Neural progenitor cell (in vitro differentiated cells): ENCODE results near the gene SERTAD4. TPM values are rescaled to one million over a fixed set of nuclear protein-coding genes. Genes with fewer than 3 reads are reported as not detected.
"Not testable (repeated sequence)": the region's sequence is repeated elsewhere in the genome, so short reads cannot be mapped to it uniquely, and the experiment has no call there.

Source experiments
- DNase-seq: peaks from one replicate; pipeline ENCODE4 v3.0.0-alpha.2; 2016; ENCODE audit warnings: low spot score
- H2AFZ ChIP-seq: fragments of 200-600 bp; sonication (generic); replicated peaks from 2 replicates; pipeline ENCODE4 v1.6.1; 2016; ENCODE audit warnings: antibody characterized with exemption
- H3F3A ChIP-seq: fragments of 200-600 bp; sonication (generic); 2 replicates; pipeline ENCODE4 v1.6.1; 2016; ENCODE audit warnings: antibody characterized with exemption, low read depth
- H3K27ac ChIP-seq: fragments of 200-600 bp; sonication (generic); 2 replicates; pipeline ENCODE4 v1.5.1; 2016; ENCODE audit warnings: mild to moderate bottlenecking
- H3K27me3 ChIP-seq: fragments of 200-600 bp; sonication (generic); 2 replicates; pipeline ENCODE4 v1.6.1; 2016; ENCODE audit warnings: mild to moderate bottlenecking, moderate library complexity
- H3K36me3 ChIP-seq: fragments of 200-600 bp; sonication (generic); 2 replicates; pipeline ENCODE4 v1.5.1; 2016
- H3K4me1 ChIP-seq: fragments of 200-600 bp; sonication (generic); 2 replicates; pipeline ENCODE4 v1.6.1; 2016; ENCODE audit warnings: mixed run types
- H3K4me2 ChIP-seq: fragments of 200-600 bp; sonication (generic); 2 replicates; pipeline ENCODE4 v1.6.1; 2016
- H3K4me3 ChIP-seq: fragments of 200-600 bp; sonication (generic); 2 replicates; pipeline ENCODE4 v1.5.1; 2016
- H3K79me2 ChIP-seq: fragments of 200-600 bp; sonication (generic); 2 replicates; pipeline ENCODE4 v1.6.1; 2016; ENCODE audit warnings: low read depth
- H3K9ac ChIP-seq: fragments of 200-600 bp; sonication (generic); 2 replicates; pipeline ENCODE4 v1.6.1; 2016
- H3K9me3 ChIP-seq: fragments of 200-600 bp; sonication (generic); 2 replicates; pipeline ENCODE4 v1.5.1; 2016; ENCODE audit warnings: low read depth
- H4K20me1 ChIP-seq: fragments of 200-600 bp; sonication (generic); 2 replicates; pipeline ENCODE4 v1.6.1; 2016; ENCODE audit warnings: low read depth
- H3K27ac Mint-ChIP-seq: 3 replicates; pipeline ENCODE4 v1.8.0; 2021; ENCODE audit warnings: mixed read lengths
- H3K27me3 Mint-ChIP-seq: 2 replicates; pipeline ENCODE4 v1.8.0; 2022; ENCODE audit warnings: low read depth, mild to moderate bottlenecking, inconsistent platforms, moderate library complexity, mixed read lengths; ENCODE audit not compliant: insufficient read depth
- H3K36me3 Mint-ChIP-seq: 3 replicates; pipeline ENCODE4 v1.8.0; 2021; ENCODE audit warnings: mixed read lengths
- H3K4me1 Mint-ChIP-seq: 3 replicates; pipeline ENCODE4 v1.8.0; 2021; ENCODE audit warnings: mixed read lengths
- H3K4me3 Mint-ChIP-seq: 3 replicates; pipeline ENCODE4 v1.8.0; 2021; ENCODE audit warnings: mild to moderate bottlenecking, moderate library complexity, mixed read lengths
- H3K9me3 Mint-ChIP-seq: 3 replicates; pipeline ENCODE4 v1.8.0; 2020; ENCODE audit warnings: mixed read lengths
- EZH2 ChIP-seq: fragments of 200-600 bp; sonication (generic); IDR thresholded peaks from 2 replicates; pipeline ENCODE4 v1.6.1; 2017; ENCODE audit warnings: antibody characterized with exemption, mild to moderate bottlenecking, moderate library complexity
- EZH2phosphoT487 ChIP-seq: fragments of 200-600 bp; sonication (generic); IDR thresholded peaks from 2 replicates; pipeline ENCODE4 v1.6.1; 2017; ENCODE audit warnings: antibody characterized with exemption
- total RNA-seq: library from RNA; depleted of rRNA; stranded (reverse); fragments of >200 nt; gene quantifications from 2 replicates; pipeline ENCODE4 v1.2.3, GENCODE V29; 2015; ENCODE audit warnings: low replicate concordance
- TF ChIP-seq, protein P1 (sequence below): fragments of 200-600 bp; sonication (generic); IDR thresholded peaks from 2 replicates; pipeline ENCODE4 v1.5.1; 2017; ENCODE audit warnings: antibody characterized with exemption, mild to moderate bottlenecking

SERTAD4 gene
- total RNA-seq, result 2.5 and 2.8 TPM in 2 replicates

DNA sequence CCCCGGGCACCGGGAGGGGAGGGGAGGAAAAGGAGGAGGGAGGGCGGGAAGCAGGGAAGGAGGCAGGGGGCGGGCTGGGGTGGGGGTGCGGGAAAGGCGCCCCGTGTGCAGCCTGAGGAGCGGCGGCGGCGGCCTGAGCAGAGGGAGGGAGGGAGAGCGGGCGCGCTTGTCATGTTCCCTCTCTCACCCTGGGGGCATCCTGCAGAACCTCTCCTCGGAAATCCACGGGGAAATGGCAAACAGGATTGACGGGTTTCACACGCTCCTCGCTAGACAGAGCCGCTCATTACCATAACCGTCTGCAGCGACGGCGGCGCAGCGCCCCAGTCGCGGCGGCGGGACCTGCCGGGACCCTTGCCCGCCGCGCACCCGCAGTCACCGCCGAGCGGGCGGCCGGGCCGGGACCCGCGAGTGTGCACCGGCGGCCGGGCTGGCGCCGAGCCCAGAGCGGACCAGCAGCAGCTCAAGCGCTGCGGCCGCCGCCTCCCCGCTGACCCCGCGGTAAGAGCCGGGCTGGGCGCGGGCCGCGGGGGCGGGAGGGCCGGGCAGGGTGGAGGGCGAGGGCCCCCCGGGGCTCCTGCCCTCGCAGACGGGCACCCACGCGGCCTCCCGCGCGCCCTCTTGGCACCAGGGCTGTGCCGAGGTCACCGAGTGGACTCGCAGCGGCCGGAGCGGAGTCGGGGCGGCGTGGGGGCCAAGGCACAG, at the start of gene SERTAD4:
TSS of gene SERTAD4 (plus strand) at position 286 of the 705 bp plus-strand sequence. CDS start 5,165 bp downstream, outside the sequence.
- Mint-ChIP-seq H3K4me3 (peak within 1 kb of the TSS; percentile 94), H3K27me3 (peaks cover 8% of the 10 kb centered on the region), H3K4me1 (peaks cover 39% of the 10 kb centered on the region), H3K27ac (no peak within 1 kb of the TSS), H3K36me3 (no peaks in the 10 kb centered on the region), H3K9me3 (no peaks in the 10 kb centered on the region)
- Histone ChIP-seq H3K4me3 (peak within 1 kb of the TSS; percentile 65), H2AFZ (peak within 1 kb of the TSS; percentile 98), H3K36me3 (no peaks in the 10 kb centered on the region), H3K9me3 (no peaks in the 10 kb centered on the region), H4K20me1 (peaks cover 6% of the 10 kb centered on the region), H3K27ac (no peak within 1 kb of the TSS), H3F3A (peaks cover 24% of the 10 kb centered on the region), H3K9ac (no peak within 1 kb of the TSS), H3K4me2 (peak within 1 kb of the TSS; percentile 92), H3K4me1 (peaks cover 15% of the 10 kb centered on the region), H3K27me3 (peaks cover 87% of the 10 kb centered on the region), H3K79me2 (no peaks in the 10 kb centered on the region)
- peak; percentile 67 for DNase-seq
- TF ChIP-seq EZH2, result no peak
- TF ChIP-seq, protein P1, sequence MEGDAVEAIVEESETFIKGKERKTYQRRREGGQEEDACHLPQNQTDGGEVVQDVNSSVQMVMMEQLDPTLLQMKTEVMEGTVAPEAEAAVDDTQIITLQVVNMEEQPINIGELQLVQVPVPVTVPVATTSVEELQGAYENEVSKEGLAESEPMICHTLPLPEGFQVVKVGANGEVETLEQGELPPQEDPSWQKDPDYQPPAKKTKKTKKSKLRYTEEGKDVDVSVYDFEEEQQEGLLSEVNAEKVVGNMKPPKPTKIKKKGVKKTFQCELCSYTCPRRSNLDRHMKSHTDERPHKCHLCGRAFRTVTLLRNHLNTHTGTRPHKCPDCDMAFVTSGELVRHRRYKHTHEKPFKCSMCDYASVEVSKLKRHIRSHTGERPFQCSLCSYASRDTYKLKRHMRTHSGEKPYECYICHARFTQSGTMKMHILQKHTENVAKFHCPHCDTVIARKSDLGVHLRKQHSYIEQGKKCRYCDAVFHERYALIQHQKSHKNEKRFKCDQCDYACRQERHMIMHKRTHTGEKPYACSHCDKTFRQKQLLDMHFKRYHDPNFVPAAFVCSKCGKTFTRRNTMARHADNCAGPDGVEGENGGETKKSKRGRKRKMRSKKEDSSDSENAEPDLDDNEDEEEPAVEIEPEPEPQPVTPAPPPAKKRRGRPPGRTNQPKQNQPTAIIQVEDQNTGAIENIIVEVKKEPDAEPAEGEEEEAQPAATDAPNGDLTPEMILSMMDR, result no peak
- peak; percentile 12 for TF ChIP-seq EZH2phosphoT487

DNA sequence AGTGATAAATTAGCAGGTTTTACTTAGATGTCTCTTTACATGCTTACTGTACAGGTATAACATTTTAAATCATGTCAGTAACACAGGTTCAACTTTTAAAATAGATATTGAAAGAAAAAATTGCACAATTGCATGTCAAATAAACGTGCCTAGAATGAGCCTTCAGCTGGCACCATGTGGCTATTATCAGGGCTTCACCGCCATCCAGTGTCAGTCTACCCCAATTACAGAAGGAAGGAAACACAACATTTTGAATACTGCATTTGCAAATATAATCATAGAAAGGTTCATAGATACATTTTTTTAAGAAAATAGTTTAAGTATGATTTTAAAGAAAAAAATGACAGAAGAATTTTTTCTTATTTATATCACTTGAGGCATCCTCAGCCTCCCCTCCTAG, 47.5 kb upstream of the SERTAD4 start:
- Histone ChIP-seq H3K27ac (no peak overlapping the region), H4K20me1 (no peaks in the 10 kb centered on the region), H3K27me3 (no peaks in the 10 kb centered on the region), H3K4me1 (no peaks in the 10 kb centered on the region), H3F3A (no peaks in the 10 kb centered on the region), H3K9me3 (no peaks in the 10 kb centered on the region), H3K4me2 (no peak overlapping the region), H3K36me3 (no peaks in the 10 kb centered on the region), H2AFZ (no peak overlapping the region), H3K79me2 (no peaks in the 10 kb centered on the region), H3K9ac (no peak overlapping the region), H3K4me3 (no peak overlapping the region)
- H3K27ac Mint-ChIP-seq, result no peak overlapping the region
- no peak overlapping the region for H3K4me3 Mint-ChIP-seq
- TF ChIP-seq EZH2phosphoT487 (no peak), EZH2 (no peak)
- TF ChIP-seq, protein P1, result peak; percentile 19
- H3K9me3 Mint-ChIP-seq, result no peaks in the 10 kb centered on the region
- H3K36me3 Mint-ChIP-seq, result no peaks in the 10 kb centered on the region
- DNase-seq, result no peak
- no peaks in the 10 kb centered on the region for H3K4me1 Mint-ChIP-seq
- no peaks in the 10 kb centered on the region for H3K27me3 Mint-ChIP-seq

DNA sequence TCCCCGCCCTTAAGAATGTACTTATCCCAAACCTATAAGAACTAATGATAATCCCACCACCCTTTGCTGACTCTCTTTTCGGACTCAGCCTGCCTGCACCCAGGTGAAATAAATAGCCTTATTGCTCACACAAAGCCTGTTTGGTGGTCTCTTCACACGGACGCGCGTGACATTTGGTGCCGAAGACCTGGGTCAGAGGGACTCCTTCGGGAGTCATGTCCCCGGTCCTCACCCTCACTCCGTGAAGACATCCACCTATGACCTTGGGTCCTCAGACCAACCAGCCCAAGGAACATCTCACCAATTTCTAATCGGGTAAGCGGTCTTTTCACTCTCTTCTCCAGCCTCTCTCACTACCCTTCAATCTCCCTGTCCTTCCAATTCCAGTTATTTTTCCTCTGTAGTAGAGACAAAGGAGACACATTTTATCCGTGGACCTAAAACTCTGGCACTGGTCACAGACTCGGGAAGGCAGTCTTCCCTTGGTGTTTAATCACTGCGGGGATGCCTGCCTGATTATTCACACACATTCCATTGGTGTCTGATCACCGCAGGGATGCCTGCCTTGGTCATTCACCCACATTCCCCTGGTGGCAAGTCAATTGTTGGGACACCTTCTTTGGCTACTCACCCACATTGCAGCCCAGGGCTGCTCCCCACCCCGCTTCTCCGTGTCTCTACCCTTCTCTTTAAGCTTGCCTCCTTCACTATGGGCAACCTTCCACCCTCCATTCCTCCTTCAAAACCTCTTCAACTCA, 44.6 kb upstream of the SERTAD4 start:
- H3K9me3 Mint-ChIP-seq, H2AFZ ChIP-seq, H3K4me1 Mint-ChIP-seq, H3K4me2 ChIP-seq, H3K4me3 Mint-ChIP-seq, H3K36me3 Mint-ChIP-seq, H3K9ac ChIP-seq, H3K27me3 ChIP-seq, H3K27ac Mint-ChIP-seq, H3K27me3 Mint-ChIP-seq, H3K79me2 ChIP-seq, H4K20me1 ChIP-seq, H3K36me3 ChIP-seq, H3K4me1 ChIP-seq, H3K27ac ChIP-seq, H3F3A ChIP-seq, H3K4me3 ChIP-seq, H3K9me3 ChIP-seq: not testable (repeated sequence)
- peak; percentile 5 for DNase-seq

DNA sequence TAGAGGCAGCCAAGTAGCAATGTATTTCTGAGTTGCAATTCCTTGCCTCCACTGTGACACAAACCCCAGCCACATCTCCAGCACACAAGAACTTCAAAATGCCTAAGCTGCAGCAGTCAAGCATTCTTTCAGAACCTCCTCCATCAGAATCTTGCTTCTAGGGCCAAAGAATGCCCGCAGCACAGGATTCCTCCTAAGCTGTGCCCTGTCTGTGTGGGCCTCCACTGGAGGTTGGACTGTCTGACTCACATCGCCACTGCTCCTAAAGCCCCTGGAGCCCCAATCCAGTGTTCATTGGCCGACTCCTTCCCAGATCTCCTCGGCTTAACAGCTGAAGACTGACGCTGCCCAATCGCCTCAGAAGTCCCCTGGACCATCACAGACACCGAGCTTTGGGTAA, 43.2 kb upstream of the SERTAD4 start:
- H3K9me3 Mint-ChIP-seq, result no peaks in the 10 kb centered on the region
- DNase-seq, result no peak
- Histone ChIP-seq H3K4me2 (no peak overlapping the region), H2AFZ (no peak overlapping the region), H3K9me3 (no peaks in the 10 kb centered on the region), H3F3A (no peaks in the 10 kb centered on the region), H3K4me3 (no peak overlapping the region), H3K36me3 (no peaks in the 10 kb centered on the region), H3K27ac (no peak overlapping the region), H4K20me1 (no peaks in the 10 kb centered on the region), H3K4me1 (no peaks in the 10 kb centered on the region), H3K9ac (no peak overlapping the region), H3K79me2 (no peaks in the 10 kb centered on the region), H3K27me3 (no peaks in the 10 kb centered on the region)
- H3K4me1 Mint-ChIP-seq, result no peaks in the 10 kb centered on the region
- H3K27me3 Mint-ChIP-seq, result no peaks in the 10 kb centered on the region
- no peak overlapping the region for H3K27ac Mint-ChIP-seq
- no peak for TF ChIP-seq EZH2
- TF ChIP-seq, protein P1, result no peak
- no peak for TF ChIP-seq EZH2phosphoT487
- H3K36me3 Mint-ChIP-seq, result no peaks in the 10 kb centered on the region
- no peak overlapping the region for H3K4me3 Mint-ChIP-seq
